RWPE2 (cell line): Measurements from ENCODE around the gene EIF3I.

Experiments used
- ATAC-seq: fragments of 200-7000 bp; cut with Tn5 transposase; 3 replicates; pipeline ENCODE4 v1.9.1; 2021; ENCODE audit warnings: low read depth
- DNase-seq: peaks from one replicate; pipeline ENCODE4 v3.0.0-alpha.2; 2020; ENCODE audit warnings: low spot score
- H3K27ac ChIP-seq: fragments of 450-650 bp; 2 replicates; pipeline ENCODE4 v1.5.1; 2017; ENCODE audit warnings: mild to moderate bottlenecking; ENCODE audit not compliant: poor library complexity, severe bottlenecking
- H3K27me3 ChIP-seq: fragments of 250-450 bp; sonication (Bioruptor Pico); 2 replicates; pipeline ENCODE4 v1.5.1; 2021; ENCODE audit warnings: mild to moderate bottlenecking, moderate library complexity; ENCODE audit not compliant: insufficient read depth, poor library complexity, severe bottlenecking
- H3K36me3 ChIP-seq: fragments of 250-450 bp; sonication (Bioruptor Pico); 2 replicates; pipeline ENCODE4 v1.5.1; 2020; ENCODE audit warnings: low read depth, mild to moderate bottlenecking, moderate library complexity
- H3K4me1 ChIP-seq: fragments of 250-450 bp; sonication (Bioruptor Pico); 2 replicates; pipeline ENCODE4 v1.5.1; 2021; ENCODE audit warnings: mild to moderate bottlenecking, moderate library complexity; ENCODE audit not compliant: insufficient read depth, poor library complexity, severe bottlenecking
- H3K4me3 ChIP-seq: fragments of 250-450 bp; sonication (Bioruptor Pico); 2 replicates; pipeline ENCODE4 v1.5.1; 2021; ENCODE audit warnings: mild to moderate bottlenecking, moderate library complexity; ENCODE audit not compliant: severe bottlenecking
- H3K9me3 ChIP-seq: fragments of 250-450 bp; sonication (Bioruptor Pico); 2 replicates; pipeline ENCODE4 v1.5.1; 2021; ENCODE audit warnings: mild to moderate bottlenecking, moderate library complexity; ENCODE audit not compliant: severe bottlenecking
- CTCF ChIP-seq: fragments of 450-650 bp; IDR thresholded peaks from one replicate; pipeline ENCODE4 v1.5.1; 2017; ENCODE audit warnings: mild to moderate bottlenecking, moderate library complexity; ENCODE audit not compliant: poor library complexity, severe bottlenecking

EIF3I gene

GRCh38 chr1:32247452-32247851 is 25.2 kb downstream of the EIF3I start:
- no peak for ATAC-seq
- Histone ChIP-seq H3K27me3 (no peaks in the 10 kb centered on the region), H3K27ac (peak overlapping the region; percentile 46), H3K4me3 (no peak overlapping the region), H3K36me3 (no peaks in the 10 kb centered on the region), H3K4me1 (peaks cover 20% of the 10 kb centered on the region), H3K9me3 (no peaks in the 10 kb centered on the region)
- no peak for TF ChIP-seq CTCF
- no peak for DNase-seq

- Histone ChIP-seq H3K36me3 (no peaks in the 10 kb centered on the region), H3K9me3 (no peaks in the 10 kb centered on the region), H3K4me1 (peaks cover 20% of the 10 kb centered on the region), H3K27ac (peak overlapping the region; percentile 46), H3K27me3 (no peaks in the 10 kb centered on the region), H3K4me3 (no peak overlapping the region)
- peak; percentile 76 for TF ChIP-seq CTCF
- peak; percentile 77 for DNase-seq
- ATAC-seq, result peak; percentile 53
Measured at GRCh38 chr1:32247983-32248889, 26.0 kb downstream of the EIF3I start.

GRCh38 chr1:32249831-32250525 is 27.8 kb downstream of the EIF3I start:
- Histone ChIP-seq H3K9me3 (no peaks in the 10 kb centered on the region), H3K4me3 (no peak overlapping the region), H3K27ac (peak overlapping the region; percentile 46), H3K36me3 (no peaks in the 10 kb centered on the region), H3K4me1 (peaks cover 20% of the 10 kb centered on the region), H3K27me3 (no peaks in the 10 kb centered on the region)
- ATAC-seq (peak; percentile 45; the same call in 2 of the 3 replicates), DNase-seq (peak; percentile 78)
- TF ChIP-seq CTCF, result no peak

GRCh38 chr1:32250893-32251716 is 28.9 kb downstream of the EIF3I start, which contains the start of gene LCK:
Gene LCK, plus strand, starts transcription at chr1:32251265. Its CDS starts 23,065 bp downstream, at chr1:32274330.
- Histone ChIP-seq H3K4me1 (peaks cover 20% of the 10 kb centered on the region), H3K27me3 (no peaks in the 10 kb centered on the region), H3K36me3 (no peaks in the 10 kb centered on the region), H3K27ac (peak within 1 kb of the TSS; percentile 46), H3K4me3 (no peak within 1 kb of the TSS), H3K9me3 (no peaks in the 10 kb centered on the region)
- no peak for ATAC-seq
- DNase-seq, result no peak
- TF ChIP-seq CTCF, result no peak
